Activated gamma-delta T cell treated with Interleukin-2 at 50 U/mL for 16 hours (primary cell): ENCODE results near the gene CDC42SE2.
A peak's percentile ranks its signal among the peaks of the same experiment; 100 is the strongest.
"Not testable (repeated sequence)": the region's sequence is repeated elsewhere in the genome, so short reads cannot be mapped to it uniquely, and the experiment has no call there.

Experiments
- DNase-seq: peaks from one replicate; pipeline ENCODE4 v3.0.0-alpha.2; 2020

Gene CDC42SE2

GRCh38 chr5:131396630-131397273 is 132.9 kb downstream of the CDC42SE2 start:
- DNase-seq, result no peak

GRCh38 chr5:131399007-131399406 is 135.2 kb downstream of the CDC42SE2 start:
- not testable (repeated sequence) for DNase-seq

GRCh38 chr5:131400585-131400984 is 136.7 kb downstream of the CDC42SE2 start:
- DNase-seq, result no peak

- no peak for DNase-seq
These were observed 141.8 kb downstream of the CDC42SE2 start for GRCh38 chr5:131405674-131406073.

GRCh38 chr5:131406076-131406475 is 142.2 kb downstream of the CDC42SE2 start:
- DNase-seq, result no peak

GRCh38 chr5:131406975-131407638 is 143.3 kb downstream of the CDC42SE2 start:
- DNase-seq, result no peak

- DNase-seq, result no peak
These were observed 150.0 kb downstream of the CDC42SE2 start for GRCh38 chr5:131413605-131414559.

- no peak for DNase-seq
These were observed 152.9 kb downstream of the CDC42SE2 start for GRCh38 chr5:131416729-131417128.

GRCh38 chr5:131417240-131417869 is 153.5 kb downstream of the CDC42SE2 start:
- peak; percentile 83 for DNase-seq

- no peak for DNase-seq
These were observed 155.0 kb downstream of the CDC42SE2 start for GRCh38 chr5:131418846-131419245.

- DNase-seq, result no peak
These were observed 156.0 kb downstream of the CDC42SE2 start for GRCh38 chr5:131419877-131420276.

GRCh38 chr5:131423056-131423455 is 159.2 kb downstream of the CDC42SE2 start:
- DNase-seq, result no peak

GRCh38 chr5:131426011-131426410 is 162.2 kb downstream of the CDC42SE2 start:
- no peak for DNase-seq

- no peak for DNase-seq
These were observed 166.9 kb downstream of the CDC42SE2 start for GRCh38 chr5:131430794-131431193.

GRCh38 chr5:131431794-131432193 is 167.9 kb downstream of the CDC42SE2 start:
- no peak for DNase-seq

GRCh38 chr5:131433109-131433508 is 169.3 kb downstream of the CDC42SE2 start:
- no peak for DNase-seq

GRCh38 chr5:131436081-131436480 is 172.2 kb downstream of the CDC42SE2 start:
- DNase-seq, result no peak

GRCh38 chr5:131441184-131441583 is 177.3 kb downstream of the CDC42SE2 start:
- no peak for DNase-seq
